ENCODE measurements around the gene SP4.
A peak's percentile ranks its signal among the peaks of the same experiment; 100 is the strongest.

The SP4 gene

DNA sequence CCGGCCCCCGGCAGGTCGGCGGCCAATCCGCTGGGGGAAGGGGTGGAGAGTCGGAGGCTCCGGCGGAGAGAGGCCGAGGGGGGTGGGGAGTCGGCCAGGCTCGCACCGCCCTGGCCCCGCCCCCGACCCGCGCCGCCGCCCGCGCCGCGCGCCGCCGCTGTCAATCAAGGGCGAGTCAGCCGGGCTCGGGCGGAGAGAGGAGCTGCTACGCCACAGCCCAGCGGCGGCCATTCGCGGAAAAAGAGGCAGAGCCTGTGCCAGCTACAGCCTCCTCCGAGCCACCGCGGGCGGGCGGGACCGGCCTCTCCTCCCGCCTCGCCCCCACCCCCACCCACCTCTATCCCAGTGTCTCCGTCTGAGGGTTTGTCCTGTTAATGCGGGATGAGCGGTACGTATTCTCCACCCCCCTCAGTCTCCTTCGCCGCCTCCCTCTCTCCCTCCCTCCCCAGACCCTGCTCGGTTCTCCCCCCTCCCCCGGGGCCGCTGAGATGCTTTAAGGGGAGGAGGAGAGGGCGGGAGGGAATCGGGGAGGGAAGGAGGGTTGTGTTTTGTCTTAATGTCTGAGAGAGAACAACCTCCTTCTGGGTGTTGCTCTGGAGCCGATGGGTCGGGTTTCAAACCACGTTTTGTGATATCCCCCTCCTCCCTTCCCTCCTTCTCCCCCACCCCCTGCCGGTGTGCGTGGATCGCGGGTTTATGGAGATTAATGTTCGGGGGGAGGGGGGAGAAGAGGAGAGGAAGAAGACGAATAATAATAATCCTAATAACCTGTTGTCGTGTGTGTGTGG, at the start of gene SP4:
SP4 (plus strand) TSS at position 213 of the 788 bp plus-strand sequence; CDS start at position 382, 169 bp downstream.
- peak; percentile 99 for DNase-seq (ENCODE audit: low spot score)

DNA sequence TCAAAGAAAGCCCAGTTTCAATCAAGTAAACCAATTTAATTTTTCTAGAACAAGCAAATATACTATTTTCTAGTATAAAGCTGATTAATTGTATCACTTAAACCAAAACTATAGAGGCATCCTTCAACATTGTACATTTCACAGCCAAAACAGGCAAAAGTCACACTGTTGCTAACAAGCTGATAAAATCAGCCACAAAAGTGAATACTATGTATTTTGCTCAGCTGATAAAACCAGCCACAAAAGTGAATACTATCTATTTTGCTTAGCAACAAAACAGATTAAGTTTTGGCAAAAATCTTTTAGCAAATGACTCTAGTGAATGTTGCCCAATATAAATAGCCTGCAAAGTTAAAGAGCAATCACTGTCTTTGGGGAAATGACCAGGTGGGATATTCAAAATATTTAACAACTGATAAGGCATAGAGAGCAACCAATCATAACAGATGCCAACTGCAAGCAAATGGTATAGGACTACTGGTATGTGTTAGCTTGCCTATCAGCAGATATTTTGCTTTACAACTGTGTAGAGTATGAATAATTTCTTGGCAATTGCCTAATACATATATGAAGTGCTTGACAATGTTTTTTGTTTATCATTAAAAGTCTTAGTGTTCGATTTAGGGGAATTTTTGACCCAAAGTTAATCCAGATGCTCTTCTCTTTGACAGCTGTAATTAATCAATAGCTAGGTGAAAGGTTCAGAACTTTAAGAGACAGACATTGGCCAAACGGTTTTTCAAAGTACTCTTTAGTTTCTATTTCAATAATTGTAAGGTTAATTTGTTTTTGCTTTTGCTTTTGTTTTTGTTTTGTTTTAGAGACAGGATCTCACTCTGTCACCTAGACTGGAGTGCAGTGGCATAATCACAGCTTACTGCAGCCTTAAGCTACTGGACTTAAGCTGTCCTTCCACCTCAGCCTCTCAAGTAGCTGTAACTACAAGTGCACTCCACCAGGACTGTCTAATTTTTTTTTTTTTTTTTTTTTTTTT, 44.4 kb upstream of the SP4 start:
- no peak for DNase-seq (ENCODE audit: low spot score)

DNA sequence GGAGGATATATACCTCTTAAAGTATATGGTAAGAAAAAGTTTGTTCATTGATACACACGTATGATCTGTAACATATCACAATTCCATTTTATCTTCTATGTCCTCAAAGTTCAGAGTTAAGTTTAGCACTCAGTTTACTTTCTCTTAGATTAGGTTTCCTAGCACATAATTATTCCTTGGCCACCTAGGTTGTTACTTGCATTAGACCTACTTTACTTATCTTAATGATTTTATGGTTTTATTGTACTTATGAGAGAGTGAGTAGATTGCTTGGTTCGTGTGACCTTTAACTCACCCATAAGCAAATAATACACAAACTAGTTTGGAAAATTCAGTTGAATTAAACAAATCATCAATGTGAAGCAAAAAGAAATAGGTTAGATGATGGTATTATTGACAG, 33.9 kb upstream of the SP4 start:
- no peak for DNase-seq (ENCODE audit: low spot score)

DNA sequence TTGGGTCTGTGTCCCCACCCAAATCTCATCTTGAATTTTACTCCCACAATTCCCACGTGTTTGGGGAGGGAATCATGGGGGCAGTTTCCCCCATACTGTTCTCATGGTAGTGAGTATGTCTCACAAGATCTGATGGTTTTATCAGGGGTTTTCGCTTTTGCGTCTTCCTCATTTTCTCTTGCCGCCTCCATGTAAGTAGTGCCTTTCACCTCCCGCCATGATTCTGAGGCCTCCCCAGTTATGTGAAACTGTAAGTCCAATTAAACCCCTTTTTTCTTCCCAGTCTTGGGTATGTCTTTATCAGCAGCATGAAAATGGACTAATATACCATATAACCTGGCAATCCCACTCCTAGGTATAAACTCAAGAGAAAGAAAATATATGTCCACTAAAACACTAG, 25.9 kb upstream of the SP4 start:
- DNase-seq (ENCODE audit: low spot score): no peak

DNA sequence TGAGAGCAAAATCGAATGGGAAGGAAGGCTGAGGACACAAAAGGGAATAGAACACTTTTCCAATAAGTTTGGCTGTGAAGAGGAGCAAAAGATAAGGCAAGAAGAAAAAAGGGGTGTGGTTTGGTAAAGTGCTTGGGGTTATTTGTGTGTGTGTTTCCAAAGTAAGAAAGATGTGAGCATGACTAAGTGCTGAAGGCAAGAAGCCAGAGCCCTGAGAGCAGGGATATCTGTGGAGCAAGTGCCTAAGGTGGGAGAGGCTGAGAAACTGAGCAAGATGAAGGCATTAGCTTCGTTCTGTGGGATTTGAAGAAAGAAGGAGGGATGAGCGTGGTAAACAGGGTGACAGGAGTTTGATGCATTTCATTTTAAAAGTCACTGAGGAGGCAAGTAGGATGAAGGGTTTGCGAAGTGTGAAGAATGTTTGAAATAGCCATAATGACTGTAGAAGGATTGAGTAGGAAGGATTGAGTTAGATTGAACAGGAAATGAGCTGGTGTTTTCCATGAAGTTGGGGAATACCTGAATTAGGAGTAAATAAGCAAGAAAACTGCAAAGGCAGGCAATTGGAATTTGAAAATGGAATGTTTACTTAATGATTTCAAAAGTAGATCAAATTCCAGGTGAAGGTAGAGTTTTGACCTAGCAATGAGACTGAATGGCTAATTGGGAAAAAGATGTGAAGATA, 19.9 kb upstream of the SP4 start:
- DNase-seq (ENCODE audit: low spot score): no peak

DNA sequence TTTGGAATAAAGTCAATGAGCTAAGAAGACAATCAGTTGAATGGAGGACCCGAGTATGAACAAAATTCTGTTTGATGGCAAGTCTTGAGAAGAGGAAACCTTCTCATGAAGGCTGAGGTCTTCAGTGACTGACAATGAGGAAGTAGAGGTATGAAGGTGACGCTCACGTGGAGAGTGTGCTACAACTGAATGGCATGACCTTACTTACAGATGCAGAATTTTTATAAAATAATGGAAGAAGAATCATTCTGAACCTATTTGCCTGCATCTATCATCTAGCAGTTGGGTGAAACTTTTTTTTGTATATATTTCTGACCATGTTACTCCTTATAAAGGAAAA, 19.4 kb upstream of the SP4 start:
- no peak for DNase-seq (ENCODE audit: low spot score)

DNA sequence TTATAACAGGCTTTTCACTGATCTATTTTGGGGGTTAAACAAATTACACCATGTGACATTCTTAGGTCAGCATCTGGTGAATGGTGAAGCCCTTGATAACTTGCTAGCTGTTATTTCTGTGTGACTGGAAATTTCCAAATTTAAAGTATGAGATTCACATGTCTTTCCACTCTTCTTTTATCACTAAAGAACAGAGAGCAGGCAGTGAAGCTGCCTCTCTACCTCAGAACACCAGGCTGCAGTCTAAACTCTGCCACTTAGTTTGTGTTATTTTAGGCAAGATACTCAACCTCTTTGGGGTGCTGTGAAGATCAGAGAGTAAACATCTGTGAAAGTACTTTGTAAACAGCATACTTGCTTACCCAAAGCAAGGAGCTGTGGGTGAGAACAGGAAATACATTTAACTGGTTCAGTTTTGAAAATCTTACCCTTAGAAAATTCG, 15.5 kb upstream of the SP4 start:
- DNase-seq (ENCODE audit: low spot score): no peak

DNA sequence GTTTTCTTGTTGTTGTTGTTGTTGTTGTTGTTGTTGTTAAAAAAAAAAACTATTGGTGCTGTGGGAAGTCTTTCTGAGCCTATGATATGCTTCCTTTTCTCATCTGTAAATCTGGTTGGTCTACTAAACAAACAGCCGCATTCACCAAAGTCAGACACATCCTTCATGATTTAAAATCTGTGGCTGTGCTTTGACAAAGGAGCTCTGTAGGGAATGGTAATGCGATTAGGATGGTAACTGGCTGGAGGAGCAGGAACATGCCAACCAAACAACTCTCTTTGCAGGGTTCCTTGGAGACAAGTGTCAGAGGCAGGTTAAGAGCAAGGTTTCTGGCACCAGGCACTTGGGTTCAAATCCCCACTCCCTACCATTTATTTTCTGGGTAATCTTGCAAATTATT, 14.9 kb upstream of the SP4 start:
- no peak for DNase-seq (ENCODE audit: low spot score)

DNA sequence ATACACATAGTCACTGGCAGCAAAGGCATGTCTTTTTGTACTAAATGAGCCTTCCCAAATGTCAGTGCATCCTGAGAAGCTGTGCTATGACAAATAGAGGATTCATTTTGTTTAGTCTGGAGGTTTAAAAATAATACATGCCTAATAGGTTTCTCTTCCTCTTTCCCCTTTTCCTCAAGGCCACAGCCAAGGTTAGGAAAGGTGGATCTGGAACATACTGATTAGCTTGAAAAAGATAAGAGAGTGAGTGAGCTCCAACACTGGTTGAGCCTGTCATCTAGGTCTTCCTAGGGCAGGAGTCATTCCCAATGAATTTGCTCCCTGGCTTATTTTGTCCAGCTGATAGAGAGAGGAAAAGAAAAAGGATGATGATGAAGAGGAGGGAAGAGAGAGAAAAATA, 14.4 kb upstream of the SP4 start:
- no peak for DNase-seq (ENCODE audit: low spot score)

DNA sequence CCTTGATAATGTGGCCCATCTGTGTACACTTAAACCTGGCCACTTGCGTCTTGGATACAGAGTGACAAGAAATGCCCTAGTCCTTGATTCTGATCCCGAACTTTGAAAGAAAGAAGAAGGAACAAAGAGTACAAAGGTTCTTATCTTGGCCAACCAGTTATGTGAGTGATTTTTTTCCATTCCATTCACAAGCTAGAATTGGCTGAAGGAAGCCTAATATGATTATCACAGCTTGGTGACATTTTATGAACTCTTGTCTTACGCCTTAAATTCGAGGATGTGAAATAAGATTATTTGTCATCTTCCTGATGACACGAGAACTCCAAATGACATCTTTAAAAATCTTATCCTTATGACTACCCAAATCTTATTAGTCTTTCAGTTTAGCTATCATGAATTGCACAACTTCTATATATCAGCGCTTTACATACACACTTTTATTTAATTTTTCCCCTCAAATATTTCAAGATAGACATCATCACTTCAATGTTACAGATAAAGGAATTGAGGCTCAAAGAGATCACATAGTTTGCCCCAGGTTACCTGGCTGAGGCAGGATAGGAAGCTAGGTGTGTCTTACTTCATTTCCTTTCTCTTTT, 13.0 kb upstream of the SP4 start:
- DNase-seq (ENCODE audit: low spot score): no peak

DNA sequence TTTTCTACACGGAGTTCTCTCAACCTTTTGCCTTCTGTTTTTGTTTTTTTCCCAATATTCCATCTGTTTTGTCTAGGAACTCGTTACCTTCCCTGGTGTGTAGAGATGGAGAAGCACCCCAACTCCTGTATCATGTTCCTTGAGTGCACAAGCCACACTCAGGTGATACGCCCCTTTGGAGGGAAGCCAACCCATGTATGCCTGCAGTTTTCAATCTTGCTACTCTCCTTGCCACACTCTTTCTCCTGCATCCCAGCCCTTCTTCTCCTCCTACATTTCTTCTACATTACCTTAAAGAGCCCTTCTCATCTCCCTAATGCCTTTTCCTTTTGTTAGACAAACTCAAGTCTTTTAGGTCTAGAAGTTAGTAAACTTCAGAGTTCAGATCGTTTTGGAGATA, 10.2 kb upstream of the SP4 start:
- no peak for DNase-seq (ENCODE audit: low spot score)

DNA sequence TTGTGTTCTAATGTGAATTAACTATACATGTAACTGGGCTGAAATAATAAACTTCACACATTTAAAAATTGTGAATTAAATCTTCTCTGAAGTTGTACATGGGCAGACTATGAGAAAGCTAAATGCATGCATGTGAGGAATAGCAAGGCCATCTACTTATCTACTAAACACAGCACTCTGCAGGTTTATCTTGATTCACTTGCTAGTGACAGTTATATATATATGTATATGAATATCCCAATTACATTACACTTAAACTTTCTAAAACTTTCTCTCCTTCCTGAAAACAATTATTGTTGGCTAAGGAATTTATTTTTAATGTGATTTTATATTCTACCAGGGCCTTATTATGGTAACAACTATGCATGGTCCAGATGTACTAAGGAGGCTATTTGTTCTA, 5.1 kb upstream of the SP4 start:
- no peak for DNase-seq (ENCODE audit: low spot score)

DNA sequence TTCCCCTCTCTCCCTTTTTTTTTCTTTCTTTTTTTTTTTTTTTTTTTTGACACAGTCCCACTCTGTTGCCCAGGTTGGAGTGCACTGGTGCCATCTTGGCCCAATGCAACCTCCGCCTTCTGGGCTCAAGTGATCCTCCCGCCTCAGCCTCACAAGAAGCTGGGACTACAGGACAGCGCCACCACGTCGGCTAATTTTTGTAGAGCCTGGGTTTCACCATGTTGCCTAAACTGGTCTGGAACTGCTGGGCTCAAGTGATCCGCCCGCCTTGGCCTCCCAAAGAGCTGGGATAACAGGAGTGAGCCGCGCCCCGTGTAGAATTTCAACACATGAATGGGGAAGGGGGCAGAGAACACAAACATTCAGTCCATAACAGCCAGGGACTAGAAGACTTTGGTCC, 2.6 kb upstream of the SP4 start:
- DNase-seq (ENCODE audit: low spot score): no peak

DNA sequence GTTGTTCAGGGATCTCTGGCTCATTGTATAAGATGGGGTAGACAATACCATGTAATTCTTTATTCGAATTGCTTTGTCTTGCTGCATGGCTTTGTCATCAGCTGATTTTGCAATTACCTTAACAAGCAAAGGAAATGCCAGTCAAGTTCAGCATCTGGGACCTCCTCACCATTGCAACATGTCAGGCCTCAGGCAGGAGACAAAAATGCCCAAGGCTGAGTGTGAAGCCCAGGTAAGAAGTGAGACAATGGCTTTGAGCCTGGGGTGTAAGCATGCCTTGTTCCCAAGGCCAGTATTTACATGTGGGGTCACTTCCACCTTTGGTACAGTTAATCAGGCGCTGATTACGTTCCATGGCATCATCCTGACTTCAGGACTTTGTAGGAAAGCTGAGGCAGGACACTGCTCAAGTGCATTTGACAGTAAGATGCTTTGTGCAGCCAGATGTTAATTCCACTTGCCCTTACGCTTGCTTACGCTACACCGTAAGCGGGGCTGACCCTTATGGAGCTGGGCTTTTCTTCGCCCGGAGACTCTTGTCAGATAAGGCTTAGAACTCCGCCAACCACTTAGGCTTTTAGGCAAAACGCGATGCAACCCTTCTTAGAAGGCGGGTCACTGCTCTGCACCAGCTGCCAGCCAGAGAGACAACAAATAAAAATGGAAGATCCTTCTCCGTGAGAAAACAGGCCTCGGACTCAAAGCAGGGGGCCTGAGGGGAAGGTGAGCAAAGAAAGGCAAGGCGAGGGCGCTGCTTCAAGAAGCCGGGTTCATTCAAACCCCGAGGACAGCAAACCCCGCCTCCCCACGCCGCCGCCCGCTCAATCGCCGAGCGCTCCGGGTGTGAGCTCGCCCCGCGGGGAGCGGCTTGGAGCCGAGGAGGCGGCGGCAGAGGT, 1.3 kb upstream of the SP4 start:
- DNase-seq (ENCODE audit: low spot score): no peak

DNA sequence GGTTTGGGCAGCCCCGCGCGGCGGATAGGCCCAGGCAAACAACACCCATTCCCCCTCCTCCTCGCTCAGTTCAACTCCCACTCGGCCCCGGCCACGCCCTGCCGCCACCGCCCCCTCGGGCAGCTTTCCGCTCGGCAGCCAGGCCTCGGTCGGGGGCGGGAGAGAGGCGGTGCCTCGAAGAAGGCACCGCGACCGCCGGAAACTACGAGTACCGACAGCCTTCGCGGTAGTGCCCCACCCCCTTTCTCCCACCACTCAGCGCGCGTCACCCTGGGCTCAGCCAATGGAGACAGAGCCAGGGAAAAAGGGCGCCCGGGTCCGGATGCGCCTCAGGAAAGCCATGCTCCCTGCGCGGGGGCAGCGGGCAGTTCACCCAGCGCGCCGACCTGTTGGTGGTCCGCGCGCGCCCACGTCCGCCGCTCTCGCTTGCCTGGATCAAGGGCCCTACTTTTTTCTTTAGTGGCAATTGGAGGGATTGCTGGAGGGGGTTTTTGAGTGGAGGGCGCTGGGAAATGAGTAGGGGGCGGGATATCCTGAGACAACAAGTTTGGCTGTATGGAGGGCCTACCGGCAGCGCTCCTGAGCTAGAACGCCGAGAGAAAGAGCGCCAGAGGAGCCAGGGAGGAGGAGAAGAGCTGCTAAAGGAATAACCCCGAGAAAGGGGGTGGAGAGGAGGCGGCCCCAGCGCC, 557 bp upstream of the SP4 start:
- peak; percentile 99 for DNase-seq (ENCODE audit: low spot score)

DNA sequence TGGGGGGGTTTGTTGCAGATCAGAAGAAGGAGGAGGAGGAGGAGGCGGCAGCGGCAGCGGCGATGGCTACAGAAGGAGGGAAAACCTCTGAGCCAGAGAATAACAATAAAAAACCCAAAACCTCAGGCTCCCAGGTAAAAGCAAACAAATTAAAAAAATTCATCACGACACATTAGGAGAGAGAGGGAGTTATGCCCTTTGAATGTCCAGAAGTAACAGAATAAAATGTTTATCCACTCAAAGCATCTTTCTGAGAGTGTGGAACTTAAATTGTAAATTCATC, 717 bp downstream of the SP4 start:
- no peak for DNase-seq (ENCODE audit: low spot score)

DNA sequence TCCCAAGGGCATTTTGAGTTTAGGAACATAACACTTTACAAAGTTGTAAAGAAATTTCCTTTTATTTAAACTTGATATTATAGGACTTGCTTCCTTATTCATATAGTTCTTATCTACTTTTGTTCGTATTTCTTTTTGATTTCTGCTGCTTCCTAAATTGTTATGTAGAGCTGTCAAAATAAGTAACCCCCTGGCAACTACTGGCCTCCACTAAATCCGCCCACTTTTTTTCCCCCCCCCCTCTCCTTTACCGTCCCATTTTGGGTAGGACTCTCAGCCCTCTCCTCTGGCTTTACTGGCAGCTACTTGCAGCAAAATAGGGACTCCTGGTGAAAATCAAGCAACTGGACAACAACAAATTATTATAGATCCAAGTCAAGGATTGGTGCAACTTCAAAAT, 1.1 kb downstream of the SP4 start:
- DNase-seq (ENCODE audit: low spot score): no peak

DNA sequence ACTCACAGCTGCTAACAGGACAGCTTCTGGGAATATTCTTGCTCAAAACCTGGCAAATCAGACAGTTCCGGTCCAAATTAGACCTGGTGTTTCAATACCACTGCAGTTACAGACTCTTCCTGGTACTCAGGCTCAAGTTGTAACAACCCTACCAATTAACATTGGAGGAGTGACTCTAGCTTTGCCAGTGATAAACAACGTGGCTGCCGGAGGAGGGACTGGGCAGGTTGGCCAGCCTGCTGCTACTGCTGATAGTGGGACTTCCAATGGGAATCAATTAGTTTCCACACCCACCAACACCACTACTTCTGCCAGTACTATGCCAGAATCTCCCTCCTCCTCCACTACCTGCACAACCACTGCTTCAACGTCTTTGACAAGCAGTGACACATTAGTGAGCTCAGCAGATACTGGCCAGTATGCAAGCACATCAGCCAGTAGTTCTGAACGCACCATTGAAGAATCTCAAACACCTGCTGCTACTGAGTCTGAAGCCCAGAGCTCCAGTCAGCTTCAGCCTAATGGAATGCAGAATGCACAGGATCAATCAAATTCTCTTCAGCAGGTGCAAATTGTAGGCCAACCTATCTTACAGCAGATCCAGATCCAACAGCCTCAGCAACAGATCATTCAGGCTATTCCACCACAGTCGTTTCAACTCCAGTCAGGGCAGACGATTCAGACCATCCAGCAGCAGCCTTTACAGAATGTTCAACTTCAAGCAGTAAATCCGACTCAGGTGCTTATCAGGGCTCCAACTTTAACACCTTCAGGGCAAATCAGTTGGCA, 2.1 kb downstream of the SP4 start:
- DNase-seq (ENCODE audit: low spot score): no peak

DNA sequence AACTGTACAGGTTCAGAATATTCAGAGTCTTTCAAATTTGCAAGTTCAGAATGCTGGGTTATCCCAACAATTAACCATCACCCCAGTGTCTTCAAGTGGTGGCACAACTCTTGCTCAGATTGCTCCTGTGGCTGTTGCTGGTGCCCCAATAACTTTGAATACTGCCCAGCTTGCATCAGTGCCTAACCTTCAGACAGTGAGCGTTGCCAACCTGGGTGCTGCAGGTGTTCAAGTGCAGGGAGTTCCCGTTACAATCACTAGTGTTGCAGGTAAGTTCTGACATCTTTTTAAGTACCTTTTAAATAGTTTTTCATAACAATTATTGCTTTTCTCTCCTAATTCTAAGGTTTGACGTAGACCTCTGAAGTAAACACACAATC, 2.7 kb downstream of the SP4 start:
- DNase-seq (ENCODE audit: low spot score): no peak
